HEK293 (cell line): ENCODE results near the gene FZD1.

Source experiments
- IKZF3 ChIP-seq: fragments of 450-650 bp; IDR thresholded peaks from 2 replicates; pipeline ENCODE4 v1.5.0; 2018; ENCODE audit warnings: missing biosample characterization, mild to moderate bottlenecking, missing genetic modification characterization, moderate library complexity
- MYNN ChIP-seq: fragments of 450-650 bp; formaldehyde crosslinking; IDR thresholded peaks from 2 replicates; pipeline ENCODE4 v1.5.1; 2016; ENCODE audit warnings: missing biosample characterization, missing genetic modification characterization, borderline replicate concordance
- ZNF202 ChIP-seq: fragments of 450-650 bp; formaldehyde crosslinking; IDR thresholded peaks from 2 replicates; pipeline ENCODE4 v1.5.1; 2016; ENCODE audit warnings: missing biosample characterization, missing genetic modification characterization, borderline replicate concordance
- ZNF239 ChIP-seq: fragments of 450-650 bp; formaldehyde crosslinking; IDR thresholded peaks from 2 replicates; pipeline ENCODE4 v1.5.1; 2016; ENCODE audit warnings: missing biosample characterization, missing genetic modification characterization
- TF ChIP-seq, protein P1 (sequence below): fragments of 450-650 bp; formaldehyde crosslinking; IDR thresholded peaks from 2 replicates; pipeline ENCODE4 v1.5.1; 2016; ENCODE audit warnings: missing biosample characterization, missing genetic modification characterization

DNA sequence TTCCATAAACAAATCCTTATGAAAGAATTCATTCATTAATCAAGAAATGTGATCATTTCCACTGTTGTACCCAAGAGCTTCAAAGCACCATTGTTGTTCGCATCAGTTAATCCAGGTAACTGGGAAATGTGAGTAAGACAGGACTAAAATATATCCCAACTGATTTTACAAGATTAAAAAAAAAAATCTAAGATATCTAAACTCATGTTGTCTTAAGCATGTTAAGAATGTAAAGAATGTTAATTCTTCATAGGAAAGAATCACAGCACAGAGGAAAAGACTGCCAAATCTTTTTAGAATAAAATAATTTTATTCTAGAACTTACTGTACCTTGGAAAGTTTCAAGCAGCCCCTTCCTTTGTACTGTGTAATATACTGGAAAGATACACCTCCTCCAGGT is 16.4 kb downstream of the FZD1 start:
- TF ChIP-seq ZNF202 = no peak
- TF ChIP-seq IKZF3 (tag by site-specific recombination) = no peak
- no peak for TF ChIP-seq ZNF239 (tag by site-specific recombination)
- TF ChIP-seq, protein P1, sequence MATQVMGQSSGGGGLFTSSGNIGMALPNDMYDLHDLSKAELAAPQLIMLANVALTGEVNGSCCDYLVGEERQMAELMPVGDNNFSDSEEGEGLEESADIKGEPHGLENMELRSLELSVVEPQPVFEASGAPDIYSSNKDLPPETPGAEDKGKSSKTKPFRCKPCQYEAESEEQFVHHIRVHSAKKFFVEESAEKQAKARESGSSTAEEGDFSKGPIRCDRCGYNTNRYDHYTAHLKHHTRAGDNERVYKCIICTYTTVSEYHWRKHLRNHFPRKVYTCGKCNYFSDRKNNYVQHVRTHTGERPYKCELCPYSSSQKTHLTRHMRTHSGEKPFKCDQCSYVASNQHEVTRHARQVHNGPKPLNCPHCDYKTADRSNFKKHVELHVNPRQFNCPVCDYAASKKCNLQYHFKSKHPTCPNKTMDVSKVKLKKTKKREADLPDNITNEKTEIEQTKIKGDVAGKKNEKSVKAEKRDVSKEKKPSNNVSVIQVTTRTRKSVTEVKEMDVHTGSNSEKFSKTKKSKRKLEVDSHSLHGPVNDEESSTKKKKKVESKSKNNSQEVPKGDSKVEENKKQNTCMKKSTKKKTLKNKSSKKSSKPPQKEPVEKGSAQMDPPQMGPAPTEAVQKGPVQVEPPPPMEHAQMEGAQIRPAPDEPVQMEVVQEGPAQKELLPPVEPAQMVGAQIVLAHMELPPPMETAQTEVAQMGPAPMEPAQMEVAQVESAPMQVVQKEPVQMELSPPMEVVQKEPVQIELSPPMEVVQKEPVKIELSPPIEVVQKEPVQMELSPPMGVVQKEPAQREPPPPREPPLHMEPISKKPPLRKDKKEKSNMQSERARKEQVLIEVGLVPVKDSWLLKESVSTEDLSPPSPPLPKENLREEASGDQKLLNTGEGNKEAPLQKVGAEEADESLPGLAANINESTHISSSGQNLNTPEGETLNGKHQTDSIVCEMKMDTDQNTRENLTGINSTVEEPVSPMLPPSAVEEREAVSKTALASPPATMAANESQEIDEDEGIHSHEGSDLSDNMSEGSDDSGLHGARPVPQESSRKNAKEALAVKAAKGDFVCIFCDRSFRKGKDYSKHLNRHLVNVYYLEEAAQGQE (tag by site-specific recombination) = no peak
- no peak for TF ChIP-seq MYNN (tag by site-specific recombination)
